CD14-positive monocyte (primary cell): ENCODE results near the gene PLA2G4F. TPM values are rescaled to one million over a fixed set of nuclear protein-coding genes. Genes with fewer than 3 reads are reported as not detected.

Experiments used
- DNase-seq, 3 donors: peaks; one replicate each; pipeline ENCODE4 v3.0.0-alpha.2; 2011 to 2022
- H2AFZ ChIP-seq: 2 replicates; pipeline ENCODE4 v1.6.0; 2012; ENCODE audit warnings: mild to moderate bottlenecking, low read depth, low read length, inconsistent platforms; ENCODE audit not compliant: insufficient read depth, poor library complexity, severe bottlenecking
- H3K27ac ChIP-seq, 2 donors: 1 replicate in 1 of 2; 2 replicates in 1 of 2; pipeline ENCODE4 v1.5.1; 2012 to 2013; ENCODE audit warnings: low read length in 2 of 2, control low read depth in 1 of 2, inconsistent platforms in 1 of 2, low read depth in 1 of 2, mild to moderate bottlenecking in 1 of 2
- H3K27me3 ChIP-seq, 2 donors: one replicate each; pipeline versions ENCODE4 v1.6.0 to v1.6.1; 2011 to 2013; ENCODE audit warnings: low read length in 2 of 2; ENCODE audit not compliant: control insufficient read depth in 2 of 2, insufficient read depth in 2 of 2
- H3K36me3 ChIP-seq, 2 donors: replicated peaks in 1 of 2; 1 replicate in 1 of 2; 2 replicates in 1 of 2; pipeline versions ENCODE4 v1.5.1 to v1.6.1; 2012 to 2013; ENCODE audit warnings: low read length in 2 of 2, control low read depth in 1 of 2, inconsistent platforms in 1 of 2, mild to moderate bottlenecking in 1 of 2; ENCODE audit not compliant: insufficient read depth in 2 of 2, control insufficient read depth in 1 of 2
- H3K4me1 ChIP-seq, 2 donors: 1 replicate in 1 of 2; 2 replicates in 1 of 2; pipeline versions ENCODE4 v1.5.1 to v1.6.1; 2012 to 2013; ENCODE audit warnings: low read length in 2 of 2, control low read depth in 1 of 2, inconsistent platforms in 1 of 2, mild to moderate bottlenecking in 1 of 2, moderate library complexity in 1 of 2; ENCODE audit not compliant: insufficient read depth in 2 of 2, control insufficient read depth in 1 of 2
- H3K4me2 ChIP-seq: replicated peaks from 2 replicates; pipeline ENCODE3; 2012; ENCODE audit warnings: low read length, moderate library complexity, mild to moderate bottlenecking; ENCODE audit not compliant: poor library complexity, severe bottlenecking; ENCODE audit errors: extremely low read depth
- H3K4me3 ChIP-seq, 3 experiments: fragments of 200-600 bp in 1 of 3; sonication (generic) in 1 of 3; replicated peaks in 1 of 3; 1 replicate in 2 of 3; 2 replicates in 1 of 3; pipeline ENCODE4 v1.5.1; 2011 to 2013; ENCODE audit warnings: low read length in 3 of 3, mild to moderate bottlenecking in 3 of 3, control low read depth in 2 of 3, low read depth in 2 of 3, inconsistent platforms in 1 of 3, moderate library complexity in 1 of 3
- H3K79me2 ChIP-seq: 2 replicates; pipeline ENCODE4 v1.6.0; 2012; ENCODE audit warnings: mild to moderate bottlenecking, control low read depth, inconsistent platforms, low read length, moderate library complexity; ENCODE audit not compliant: insufficient read depth
- H3K9ac ChIP-seq: 2 replicates; pipeline ENCODE4 v1.6.0; 2017; ENCODE audit warnings: low read length, mild to moderate bottlenecking; ENCODE audit not compliant: insufficient read depth, poor library complexity, severe bottlenecking
- H3K9me3 ChIP-seq, 2 donors: replicated peaks in 1 of 2; 1 replicate in 1 of 2; 2 replicates in 1 of 2; pipeline versions ENCODE4 v1.5.1 to v1.6.1; 2012 to 2013; ENCODE audit warnings: low read length in 2 of 2, control low read depth in 1 of 2; ENCODE audit not compliant: control insufficient read depth in 1 of 2, insufficient read depth in 1 of 2
- H4K20me1 ChIP-seq: 2 replicates; pipeline ENCODE4 v1.6.0; 2012; ENCODE audit warnings: mild to moderate bottlenecking, low read length, control low read depth, moderate library complexity; ENCODE audit not compliant: insufficient read depth
- H3K27ac Mint-ChIP-seq, 7 donors: one replicate each; pipeline ENCODE4 v1.8.0; 2020; ENCODE audit warnings: mild to moderate bottlenecking in 7 of 7, mixed read lengths in 7 of 7, moderate library complexity in 6 of 7, inconsistent platforms in 2 of 7
- H3K27me3 Mint-ChIP-seq, 3 donors: one replicate each; pipeline ENCODE4 v1.8.0; 2021 to 2022; ENCODE audit warnings: low read depth in 3 of 3, mild to moderate bottlenecking in 3 of 3, mixed read lengths in 3 of 3, moderate library complexity in 3 of 3, inconsistent platforms in 1 of 3
- H3K36me3 Mint-ChIP-seq, 2 donors: one replicate each; pipeline ENCODE4 v1.8.0; 2020; ENCODE audit warnings: mixed read lengths in 2 of 2, inconsistent platforms in 1 of 2, mild to moderate bottlenecking in 1 of 2
- H3K4me1 Mint-ChIP-seq: one replicate; pipeline ENCODE4 v1.8.0; 2020; ENCODE audit warnings: mild to moderate bottlenecking, mixed read lengths
- H3K4me3 Mint-ChIP-seq, 2 donors: one replicate each; pipeline ENCODE4 v1.8.0; 2020; ENCODE audit warnings: mild to moderate bottlenecking in 2 of 2, mixed read lengths in 2 of 2, moderate library complexity in 1 of 2
- H3K9me3 Mint-ChIP-seq, 7 donors: one replicate each; pipeline ENCODE4 v1.8.0; 2020 to 2022; ENCODE audit warnings: mixed read lengths in 7 of 7, mild to moderate bottlenecking in 6 of 7, moderate library complexity in 6 of 7, inconsistent platforms in 2 of 7
- WGBS: methylation state at CpG from one replicate; pipeline ENCODE4 v1.1.5; 2013; ENCODE audit warnings: missing lambda C conversion rate; ENCODE audit not compliant: insufficient coverage; 5-methylcytosine and 5-hydroxymethylcytosine counted together
- intact Hi-C, 2 donors: fragments of 100-400 bp; cut with micrococcal nuclease; formaldehyde crosslinking; loops; one replicate each; pipeline versions ENCODE4 v1.15.0 to v1.15.1; 2023
- polyA plus RNA-seq, 3 donors: library from polyadenylated mRNA; depleted of rRNA in 1 of 3; unstranded in 2 of 3; stranded (reverse) in 1 of 3; fragments of 300-500 nt in 2 of 3; fragments of >200 nt in 1 of 3; fragmentation: Illumina TruSeq in 2 of 3; gene quantifications; 1 replicate in 2 of 3; 2 replicates in 1 of 3; pipeline ENCODE4 v1.2.3, GENCODE V29; 2012 to 2021
- TF ChIP-seq, protein P1 (sequence below): fragments of 200-600 bp; IDR thresholded peaks from one replicate; pipeline ENCODE4 v1.8.0; 2022; ENCODE audit warnings: antibody characterized with exemption, mild to moderate bottlenecking

The PLA2G4F gene
- polyA plus RNA-seq, 3 donors = not detected

DNA sequence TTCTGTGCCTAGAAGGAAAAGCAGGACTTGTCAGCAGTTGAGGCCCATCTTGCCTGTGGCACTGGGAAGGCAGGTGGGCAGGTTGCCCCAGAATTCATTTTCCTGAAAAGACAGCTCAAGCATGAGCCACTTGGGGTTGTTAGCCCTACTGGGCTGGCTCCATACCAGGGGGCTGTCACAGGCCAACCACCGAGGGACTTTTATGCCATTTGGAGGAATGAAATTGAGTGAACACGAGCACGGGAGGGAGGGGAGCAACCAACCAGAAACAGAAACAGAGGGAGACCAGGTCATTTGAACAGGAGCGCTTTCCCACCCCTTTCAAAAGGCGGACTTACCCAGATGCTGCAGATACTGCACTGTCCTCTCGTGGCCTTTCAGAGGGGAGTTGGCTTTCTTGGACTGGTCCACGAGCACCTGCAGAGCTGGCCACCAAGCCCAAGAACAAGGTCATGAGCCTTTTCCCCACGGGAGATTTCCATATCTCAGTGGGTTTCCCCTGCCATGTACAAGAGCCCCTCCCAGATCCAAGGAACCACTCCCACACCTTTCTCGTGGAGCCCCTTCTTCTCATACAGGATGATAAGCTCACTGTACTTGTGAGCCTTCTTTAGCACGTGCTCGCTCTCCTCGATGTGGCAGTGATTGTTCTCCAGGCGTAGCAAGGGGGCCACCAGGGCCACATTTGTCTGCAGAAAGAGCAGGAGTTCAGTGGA is 9.9 kb upstream of the PLA2G4F start:
- no peaks in the 10 kb centered on the region for H3K9me3 ChIP-seq
- peak overlapping the region in 2 of 7 donors; percentile 60 to 74 for H3K27ac Mint-ChIP-seq
- intact Hi-C loops = no loop called here
- no peak overlapping the region for H3K4me3 Mint-ChIP-seq
- DNase-seq = no peak
- H3K9me3 Mint-ChIP-seq = peaks cover 0 to 1% (median 0%) of the 10 kb centered on the region in 7 donors
- H3K36me3 Mint-ChIP-seq = peaks cover 84 to 96% of the 10 kb centered on the region in 2 donors
- H3K27me3 Mint-ChIP-seq = no peaks in the 10 kb centered on the region
- H3K27me3 ChIP-seq = no peaks in the 10 kb centered on the region
- H2AFZ ChIP-seq = no peak overlapping the region
- H3K4me1 Mint-ChIP-seq = peaks cover 23% of the 10 kb centered on the region
- H3K27ac ChIP-seq = no peak overlapping the region
- H3K4me2 ChIP-seq = no peak overlapping the region
- H3K79me2 ChIP-seq = no peaks in the 10 kb centered on the region
- no peak overlapping the region for H3K9ac ChIP-seq
- H4K20me1 ChIP-seq = no peaks in the 10 kb centered on the region
- WGBS = 97% methylated on average over 13 of the region's 13 CpGs
- TF ChIP-seq, protein P1, sequence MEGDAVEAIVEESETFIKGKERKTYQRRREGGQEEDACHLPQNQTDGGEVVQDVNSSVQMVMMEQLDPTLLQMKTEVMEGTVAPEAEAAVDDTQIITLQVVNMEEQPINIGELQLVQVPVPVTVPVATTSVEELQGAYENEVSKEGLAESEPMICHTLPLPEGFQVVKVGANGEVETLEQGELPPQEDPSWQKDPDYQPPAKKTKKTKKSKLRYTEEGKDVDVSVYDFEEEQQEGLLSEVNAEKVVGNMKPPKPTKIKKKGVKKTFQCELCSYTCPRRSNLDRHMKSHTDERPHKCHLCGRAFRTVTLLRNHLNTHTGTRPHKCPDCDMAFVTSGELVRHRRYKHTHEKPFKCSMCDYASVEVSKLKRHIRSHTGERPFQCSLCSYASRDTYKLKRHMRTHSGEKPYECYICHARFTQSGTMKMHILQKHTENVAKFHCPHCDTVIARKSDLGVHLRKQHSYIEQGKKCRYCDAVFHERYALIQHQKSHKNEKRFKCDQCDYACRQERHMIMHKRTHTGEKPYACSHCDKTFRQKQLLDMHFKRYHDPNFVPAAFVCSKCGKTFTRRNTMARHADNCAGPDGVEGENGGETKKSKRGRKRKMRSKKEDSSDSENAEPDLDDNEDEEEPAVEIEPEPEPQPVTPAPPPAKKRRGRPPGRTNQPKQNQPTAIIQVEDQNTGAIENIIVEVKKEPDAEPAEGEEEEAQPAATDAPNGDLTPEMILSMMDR = no peak
- H3K4me3 ChIP-seq = no peak overlapping the region
- H3K36me3 ChIP-seq = peaks cover 87 to 100% of the 10 kb centered on the region in 2 donors
- peaks cover 12 to 24% of the 10 kb centered on the region in 2 donors for H3K4me1 ChIP-seq

DNA sequence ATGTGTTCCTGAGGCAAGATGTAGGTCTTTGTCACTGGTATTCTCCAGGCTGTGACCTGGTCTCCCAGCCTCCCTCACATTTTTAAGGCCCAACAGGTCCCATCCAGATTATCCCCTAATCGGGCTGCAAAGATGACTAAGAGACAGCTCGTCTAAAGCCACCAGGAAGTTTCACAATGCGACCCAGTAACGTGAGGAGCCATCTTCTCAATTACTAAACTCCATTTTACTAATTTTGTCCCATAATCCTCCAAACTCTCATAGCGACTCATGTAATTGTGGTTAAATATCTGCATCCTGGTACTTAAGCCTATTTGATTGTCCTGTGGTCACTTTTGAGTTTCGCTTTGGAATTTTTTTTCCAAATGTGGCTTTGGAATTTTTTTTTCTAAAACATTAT is 8.7 kb upstream of the PLA2G4F start:
- H3K9me3 ChIP-seq = no peaks in the 10 kb centered on the region
- H4K20me1 ChIP-seq = no peaks in the 10 kb centered on the region
- Mint-ChIP-seq H3K4me3 (no peak overlapping the region), H3K36me3 (peaks cover 92 to 97% of the 10 kb centered on the region in 2 donors), H3K9me3 (peaks cover 0 to 1% (median 0%) of the 10 kb centered on the region in 7 donors), H3K27ac (peak overlapping the region in 6 of 7 donors; percentile 16 to 87 (median 78)), H3K4me1 (peaks cover 18% of the 10 kb centered on the region), H3K27me3 (no peaks in the 10 kb centered on the region)
- WGBS = 0% methylated on average over 2 of the region's 6 CpGs
- DNase-seq = peak; percentile 31 to 59 (median 43)
- no peaks in the 10 kb centered on the region for H3K79me2 ChIP-seq
- intact Hi-C loops = no loop called here
- H3K4me3 ChIP-seq = no peak overlapping the region
- peaks cover 4 to 17% of the 10 kb centered on the region in 2 donors for H3K4me1 ChIP-seq
- H3K36me3 ChIP-seq = peaks cover 93 to 100% of the 10 kb centered on the region in 2 donors
- no peak overlapping the region for H3K4me2 ChIP-seq
- TF ChIP-seq, protein P1 = no peak
- peak overlapping the region in 1 of 2 donors; percentile 49 for H3K27ac ChIP-seq
- no peak overlapping the region for H2AFZ ChIP-seq
- no peaks in the 10 kb centered on the region for H3K27me3 ChIP-seq
- H3K9ac ChIP-seq = no peak overlapping the region
